WERI-Rb-1 (cell line): ENCODE data around the gene STEAP1B.

Experiments used
- DNase-seq: peaks from one replicate; pipeline ENCODE4 v3.0.0-alpha.2; 2020
- H3K27ac ChIP-seq: fragments of 250-450 bp; sonication (Bioruptor Pico); 2 replicates; pipeline ENCODE4 v1.5.1; 2020; ENCODE audit warnings: mild to moderate bottlenecking, moderate library complexity
- H3K27me3 ChIP-seq: fragments of 250-450 bp; sonication (Bioruptor Pico); 2 replicates; pipeline ENCODE4 v1.5.1; 2021; ENCODE audit warnings: mild to moderate bottlenecking, low read depth, moderate library complexity; ENCODE audit not compliant: insufficient read depth, severe bottlenecking
- H3K36me3 ChIP-seq: fragments of 250-450 bp; sonication (Bioruptor Pico); 2 replicates; pipeline ENCODE4 v1.5.1; 2020; ENCODE audit warnings: mild to moderate bottlenecking, moderate library complexity
- H3K4me3 ChIP-seq: 2 replicates; pipeline ENCODE4 v1.5.1; 2011; ENCODE audit warnings: low read depth, mild to moderate bottlenecking, control low read depth, low read length
- H3K9me3 ChIP-seq: fragments of 250-450 bp; sonication (Bioruptor Pico); 2 replicates; pipeline ENCODE4 v1.5.1; 2021; ENCODE audit warnings: mild to moderate bottlenecking, moderate library complexity; ENCODE audit not compliant: severe bottlenecking
- CTCF ChIP-seq: IDR thresholded peaks from 2 replicates; pipeline ENCODE4 v1.5.1; 2011; ENCODE audit warnings: low read depth, mild to moderate bottlenecking, control low read depth, inconsistent platforms, low read length

Gene STEAP1B

DNA sequence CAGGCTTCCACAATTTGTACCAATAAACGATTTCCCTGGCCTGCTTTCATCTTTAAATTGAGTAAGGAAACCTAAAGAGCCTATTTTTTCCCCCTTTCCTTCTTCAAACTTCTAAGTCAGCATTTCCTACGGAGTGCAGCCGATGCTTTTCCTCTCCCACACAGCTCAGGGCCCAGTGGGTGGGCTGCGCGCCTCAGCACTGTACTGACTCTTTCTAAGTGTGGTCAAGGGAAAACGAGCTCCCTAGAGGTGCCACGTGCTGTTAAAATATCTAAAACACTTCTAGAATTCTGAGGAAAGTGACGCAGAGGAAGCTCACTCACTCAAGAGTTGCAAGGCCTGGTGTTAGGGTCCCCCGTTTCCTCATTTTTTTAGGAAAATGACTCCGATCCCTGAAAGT, 29.0 kb downstream of the STEAP1B start:
- H3K4me3 ChIP-seq: no peak overlapping the region

GRCh38 chr7:22469371-22470143, 30.4 kb downstream of the STEAP1B start:
- Histone ChIP-seq H3K4me3 (no peak overlapping the region), H3K9me3 (no peaks in the 10 kb centered on the region), H3K36me3 (no peaks in the 10 kb centered on the region), H3K27me3 (no peaks in the 10 kb centered on the region), H3K27ac (no peak overlapping the region)
- TF ChIP-seq CTCF: no peak
- DNase-seq: no peak

More for the DNA sequence above, 29.0 kb downstream of the STEAP1B start:
- TF ChIP-seq CTCF: no peak
- no peak overlapping the region for H3K27ac ChIP-seq
- H3K27me3 ChIP-seq: no peaks in the 10 kb centered on the region
- no peaks in the 10 kb centered on the region for H3K36me3 ChIP-seq
- H3K9me3 ChIP-seq: no peaks in the 10 kb centered on the region
- no peak for DNase-seq

GRCh38 chr7:22468609-22469008, 31.4 kb downstream of the STEAP1B start:
- TF ChIP-seq CTCF: no peak
- peaks cover 3% of the 10 kb centered on the region for H3K9me3 ChIP-seq
- H3K4me3 ChIP-seq: no peak overlapping the region
- DNase-seq: no peak
- no peaks in the 10 kb centered on the region for H3K27me3 ChIP-seq
- no peaks in the 10 kb centered on the region for H3K36me3 ChIP-seq
- no peak overlapping the region for H3K27ac ChIP-seq

GRCh38 chr7:22464299-22464698, 35.7 kb downstream of the STEAP1B start:
- no peak for DNase-seq
- Histone ChIP-seq H3K36me3 (no peaks in the 10 kb centered on the region), H3K9me3 (peaks cover 3% of the 10 kb centered on the region), H3K27me3 (no peaks in the 10 kb centered on the region), H3K27ac (no peak overlapping the region), H3K4me3 (no peak overlapping the region)
- TF ChIP-seq CTCF: no peak

GRCh38 chr7:22460363-22460988, 39.5 kb downstream of the STEAP1B start:
- Histone ChIP-seq H3K9me3 (peaks cover 3% of the 10 kb centered on the region), H3K36me3 (no peaks in the 10 kb centered on the region), H3K4me3 (no peak overlapping the region), H3K27ac (no peak overlapping the region), H3K27me3 (no peaks in the 10 kb centered on the region)
- no peak for TF ChIP-seq CTCF
- no peak for DNase-seq
